ENCODE data around the gene CDH6.

DNA sequence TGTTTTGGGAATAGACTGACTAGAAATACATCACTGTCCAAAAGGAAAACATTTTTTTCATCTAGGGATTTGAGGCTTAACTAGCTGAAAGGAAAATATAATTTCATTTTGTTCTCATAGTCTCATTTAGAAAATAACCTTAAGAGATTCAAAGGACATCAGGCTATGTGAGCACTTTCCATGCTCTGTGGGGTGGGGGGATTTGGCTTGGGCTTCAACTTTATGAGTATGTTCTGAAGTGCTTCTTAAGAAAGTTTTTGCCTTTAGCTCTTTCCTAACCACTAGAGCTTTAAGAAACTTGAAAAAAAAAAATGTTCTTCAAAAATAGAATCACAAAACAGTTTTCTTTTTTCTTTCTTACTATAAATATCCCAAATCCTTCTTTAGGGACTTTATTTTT, 17.6 kb downstream of the CDH6 start:
- TF ChIP-seq, protein P1, sequence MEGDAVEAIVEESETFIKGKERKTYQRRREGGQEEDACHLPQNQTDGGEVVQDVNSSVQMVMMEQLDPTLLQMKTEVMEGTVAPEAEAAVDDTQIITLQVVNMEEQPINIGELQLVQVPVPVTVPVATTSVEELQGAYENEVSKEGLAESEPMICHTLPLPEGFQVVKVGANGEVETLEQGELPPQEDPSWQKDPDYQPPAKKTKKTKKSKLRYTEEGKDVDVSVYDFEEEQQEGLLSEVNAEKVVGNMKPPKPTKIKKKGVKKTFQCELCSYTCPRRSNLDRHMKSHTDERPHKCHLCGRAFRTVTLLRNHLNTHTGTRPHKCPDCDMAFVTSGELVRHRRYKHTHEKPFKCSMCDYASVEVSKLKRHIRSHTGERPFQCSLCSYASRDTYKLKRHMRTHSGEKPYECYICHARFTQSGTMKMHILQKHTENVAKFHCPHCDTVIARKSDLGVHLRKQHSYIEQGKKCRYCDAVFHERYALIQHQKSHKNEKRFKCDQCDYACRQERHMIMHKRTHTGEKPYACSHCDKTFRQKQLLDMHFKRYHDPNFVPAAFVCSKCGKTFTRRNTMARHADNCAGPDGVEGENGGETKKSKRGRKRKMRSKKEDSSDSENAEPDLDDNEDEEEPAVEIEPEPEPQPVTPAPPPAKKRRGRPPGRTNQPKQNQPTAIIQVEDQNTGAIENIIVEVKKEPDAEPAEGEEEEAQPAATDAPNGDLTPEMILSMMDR (IDR thresholded peaks at IDR 0.05; ENCODE audit: insufficient read depth, low read depth, low read length) = no peak
- TF ChIP-seq EZH2 (IDR thresholded peaks at IDR 0.05; ENCODE audit: insufficient read depth, low read length) = no peak
